OCI-LY1 (cell line): Measurements from ENCODE around the gene DMD.
A peak's percentile ranks its signal among the peaks of the same experiment; 100 is the strongest.

ENCODE experiments used
- H2AFZ ChIP-seq: fragments of 200-600 bp; sonication (generic), shearing (Covaris generic); 2 replicates; pipeline ENCODE4 v1.6.0; 2014; ENCODE audit warnings: antibody characterized with exemption, mild to moderate bottlenecking, low read length
- H3F3A ChIP-seq: fragments of 200-600 bp; sonication (generic), shearing (Covaris generic); 2 replicates; pipeline ENCODE4 v1.6.0; 2014; ENCODE audit warnings: mild to moderate bottlenecking, antibody characterized with exemption, low read length, moderate library complexity; ENCODE audit not compliant: insufficient read depth
- H3K27ac ChIP-seq: fragments of 200-600 bp; sonication (generic); 2 replicates; pipeline ENCODE4 v1.5.1; 2014; ENCODE audit warnings: low read length, mixed run types, mild to moderate bottlenecking, low read depth; ENCODE audit not compliant: poor library complexity, severe bottlenecking
- H3K27me3 ChIP-seq: fragments of 200-600 bp; sonication (generic); 2 replicates; pipeline ENCODE4 v1.6.0; 2014; ENCODE audit warnings: antibody characterized with exemption, mild to moderate bottlenecking, low read length, moderate library complexity; ENCODE audit not compliant: insufficient read depth
- H3K36me3 ChIP-seq: fragments of 200-600 bp; sonication (generic); 2 replicates; pipeline ENCODE4 v1.6.1; 2014; ENCODE audit warnings: mild to moderate bottlenecking, antibody characterized with exemption, low read length, moderate library complexity, mixed read lengths; ENCODE audit not compliant: insufficient read depth
- H3K4me1 ChIP-seq: fragments of 200-600 bp; sonication (generic); 2 replicates; pipeline ENCODE4 v1.5.1; 2014; ENCODE audit warnings: mild to moderate bottlenecking, low read length, moderate library complexity; ENCODE audit not compliant: insufficient read depth, severe bottlenecking
- H3K4me2 ChIP-seq: fragments of 200-600 bp; sonication (generic), shearing (Covaris generic); 2 replicates; pipeline ENCODE4 v1.6.1; 2014; ENCODE audit warnings: low read length
- H3K4me3 ChIP-seq: fragments of 200-600 bp; sonication (generic); 2 replicates; pipeline ENCODE4 v1.5.1; 2014; ENCODE audit warnings: low read length, low read depth, mild to moderate bottlenecking, mixed read lengths; ENCODE audit not compliant: poor library complexity, severe bottlenecking
- H3K79me2 ChIP-seq: fragments of 200-600 bp; shearing (Covaris generic); 2 replicates; pipeline ENCODE4 v1.6.1; 2016; ENCODE audit warnings: mixed run types, low read length, mixed read lengths; ENCODE audit not compliant: insufficient read depth
- H3K9ac ChIP-seq: fragments of 200-600 bp; sonication (generic), shearing (Covaris generic); 2 replicates; pipeline ENCODE4 v1.6.1; 2014; ENCODE audit warnings: mild to moderate bottlenecking, low read length, mixed read lengths
- H3K9me2 ChIP-seq: fragments of 200-600 bp; sonication (generic), shearing (Covaris generic); 2 replicates; pipeline ENCODE4 v1.6.1; 2014; ENCODE audit warnings: low read depth, mild to moderate bottlenecking, low read length, mixed read lengths
- H3K9me3 ChIP-seq: fragments of 200-600 bp; shearing (Covaris generic); 2 replicates; pipeline ENCODE4 v1.6.1; 2014; ENCODE audit warnings: low read length, mixed read lengths
- H4K20me1 ChIP-seq: fragments of 200-600 bp; sonication (generic), shearing (Covaris generic); 2 replicates; pipeline ENCODE4 v1.6.0; 2016; ENCODE audit warnings: mild to moderate bottlenecking, low read length; ENCODE audit not compliant: insufficient read depth
- EZH2 ChIP-seq: fragments of 200-600 bp; sonication (generic), shearing (Covaris generic); IDR thresholded peaks from 2 replicates; pipeline ENCODE4 v1.8.0; 2017; ENCODE audit warnings: borderline replicate concordance, mixed run types, mild to moderate bottlenecking, antibody characterized with exemption, low read length, moderate library complexity, mixed read lengths
- TF ChIP-seq, protein P1 (sequence below): fragments of 200-600 bp; sonication (generic), shearing (Covaris generic); IDR thresholded peaks from 2 replicates; pipeline ENCODE4 v1.5.1; 2017; ENCODE audit warnings: mild to moderate bottlenecking, antibody characterized with exemption, low read length, moderate library complexity, mixed read lengths

DMD gene

DNA sequence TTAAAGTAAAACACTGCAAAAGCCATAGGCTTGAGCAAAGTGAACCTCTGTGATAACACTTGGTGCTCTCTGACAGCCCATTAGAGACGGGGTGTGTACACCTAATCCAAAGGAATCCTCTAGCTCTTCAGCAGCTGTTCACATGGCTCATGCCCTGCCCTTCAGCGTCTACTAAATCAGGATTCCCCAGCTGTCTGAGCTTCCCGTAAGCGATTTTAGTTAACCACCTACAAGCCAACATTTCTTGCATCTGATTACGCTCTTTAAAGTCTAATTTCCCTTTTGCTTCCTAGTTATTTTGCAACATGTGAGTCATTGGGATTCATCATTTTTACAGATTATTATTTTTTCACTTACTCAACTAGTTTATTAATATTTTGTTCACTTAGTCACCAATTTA, 6.5 kb downstream of the DMD start:
- Histone ChIP-seq H3K9ac (peak overlapping the region; percentile 54), H3K36me3 (peaks cover 12% of the 10 kb centered on the region), H2AFZ (no peak overlapping the region), H3K4me1 (peaks cover 76% of the 10 kb centered on the region), H3K4me2 (peak overlapping the region; percentile 61), H3K9me3 (no peaks in the 10 kb centered on the region), H3K27ac (peak overlapping the region; percentile 88), H4K20me1 (no peaks in the 10 kb centered on the region), H3K79me2 (peaks cover 27% of the 10 kb centered on the region; the same call in 1 of the 2 replicates), H3K4me3 (peak overlapping the region; percentile 30), H3F3A (no peaks in the 10 kb centered on the region), H3K27me3 (no peaks in the 10 kb centered on the region), H3K9me2 (no peaks in the 10 kb centered on the region)
- TF ChIP-seq, protein P1, sequence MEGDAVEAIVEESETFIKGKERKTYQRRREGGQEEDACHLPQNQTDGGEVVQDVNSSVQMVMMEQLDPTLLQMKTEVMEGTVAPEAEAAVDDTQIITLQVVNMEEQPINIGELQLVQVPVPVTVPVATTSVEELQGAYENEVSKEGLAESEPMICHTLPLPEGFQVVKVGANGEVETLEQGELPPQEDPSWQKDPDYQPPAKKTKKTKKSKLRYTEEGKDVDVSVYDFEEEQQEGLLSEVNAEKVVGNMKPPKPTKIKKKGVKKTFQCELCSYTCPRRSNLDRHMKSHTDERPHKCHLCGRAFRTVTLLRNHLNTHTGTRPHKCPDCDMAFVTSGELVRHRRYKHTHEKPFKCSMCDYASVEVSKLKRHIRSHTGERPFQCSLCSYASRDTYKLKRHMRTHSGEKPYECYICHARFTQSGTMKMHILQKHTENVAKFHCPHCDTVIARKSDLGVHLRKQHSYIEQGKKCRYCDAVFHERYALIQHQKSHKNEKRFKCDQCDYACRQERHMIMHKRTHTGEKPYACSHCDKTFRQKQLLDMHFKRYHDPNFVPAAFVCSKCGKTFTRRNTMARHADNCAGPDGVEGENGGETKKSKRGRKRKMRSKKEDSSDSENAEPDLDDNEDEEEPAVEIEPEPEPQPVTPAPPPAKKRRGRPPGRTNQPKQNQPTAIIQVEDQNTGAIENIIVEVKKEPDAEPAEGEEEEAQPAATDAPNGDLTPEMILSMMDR = no peak
- no peak for TF ChIP-seq EZH2

DNA sequence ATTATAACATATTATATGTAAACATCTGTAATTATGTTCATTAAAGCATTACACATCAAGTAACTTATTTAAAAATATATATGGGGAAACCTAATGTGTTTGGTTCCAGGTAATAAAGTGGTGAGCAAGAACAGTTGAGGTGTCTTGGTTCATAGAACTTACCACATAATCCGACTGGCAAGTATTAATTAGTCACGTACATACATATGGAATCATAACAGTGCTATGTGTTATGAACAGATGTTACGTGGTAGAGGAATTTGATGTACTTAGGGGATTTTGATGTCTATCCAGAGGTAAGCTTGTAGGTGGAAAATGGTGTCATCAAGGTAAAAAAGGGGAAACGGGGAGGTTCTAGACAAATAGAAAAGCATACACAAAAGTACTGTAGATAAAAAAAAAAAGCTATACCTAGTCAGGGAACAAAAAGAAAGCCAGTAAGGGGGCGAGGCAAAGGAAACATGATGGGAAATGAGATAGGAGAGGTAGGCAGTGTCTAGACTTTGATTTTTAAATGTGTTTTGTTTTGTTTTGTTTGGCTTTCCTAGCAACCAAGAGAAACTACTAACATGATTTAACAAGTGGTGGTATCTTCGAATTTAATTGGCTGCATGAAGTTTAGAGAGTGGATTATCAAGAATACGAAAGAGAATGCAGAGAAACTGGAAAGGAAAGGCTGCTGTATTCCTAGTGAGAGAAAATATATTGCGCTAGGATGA, 12.6 kb downstream of the DMD start:
- Histone ChIP-seq H3K9me3 (no peaks in the 10 kb centered on the region), H3K4me1 (peaks cover 15% of the 10 kb centered on the region), H3K4me2 (no peak overlapping the region), H3K9me2 (no peaks in the 10 kb centered on the region), H3F3A (no peaks in the 10 kb centered on the region), H2AFZ (no peak overlapping the region), H3K79me2 (no peaks in the 10 kb centered on the region), H3K27ac (no peak overlapping the region), H3K27me3 (no peaks in the 10 kb centered on the region), H3K36me3 (peaks cover 22% of the 10 kb centered on the region), H3K4me3 (no peak overlapping the region), H4K20me1 (no peaks in the 10 kb centered on the region), H3K9ac (no peak overlapping the region)
- TF ChIP-seq EZH2 = no peak
- TF ChIP-seq, protein P1 = no peak

DNA sequence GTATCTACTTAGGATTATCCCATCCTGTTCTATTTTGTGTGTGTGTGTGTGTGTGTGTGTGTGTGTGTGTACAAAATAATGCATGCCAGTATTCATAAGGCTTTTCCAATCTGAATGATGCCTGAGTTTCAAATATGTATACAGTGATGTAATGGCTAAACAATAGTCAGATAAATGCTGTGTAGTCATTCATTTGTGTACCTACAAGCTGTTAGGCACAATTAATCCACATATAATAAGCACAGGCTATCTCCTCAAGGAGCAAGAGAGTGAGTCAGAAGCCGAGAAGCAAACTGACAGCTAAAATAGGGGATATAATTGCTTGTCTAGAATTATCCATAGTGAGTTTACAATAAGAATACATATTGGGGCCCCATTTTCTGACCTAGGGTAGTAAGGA, 15.7 kb downstream of the DMD start:
- H3K4me3 ChIP-seq = no peak overlapping the region
- H3K4me1 ChIP-seq = peaks cover 13% of the 10 kb centered on the region
- no peaks in the 10 kb centered on the region for H3K79me2 ChIP-seq
- no peak overlapping the region for H3K9ac ChIP-seq
- no peaks in the 10 kb centered on the region for H3K9me2 ChIP-seq
- H3K9me3 ChIP-seq = no peaks in the 10 kb centered on the region
- H3K4me2 ChIP-seq = no peak overlapping the region
- no peaks in the 10 kb centered on the region for H3K27me3 ChIP-seq
- no peaks in the 10 kb centered on the region for H4K20me1 ChIP-seq
- TF ChIP-seq, protein P1 = no peak
- TF ChIP-seq EZH2 = no peak
- peaks cover 19% of the 10 kb centered on the region for H3K36me3 ChIP-seq
- H3K27ac ChIP-seq = no peak overlapping the region
- no peaks in the 10 kb centered on the region for H3F3A ChIP-seq
- no peak overlapping the region for H2AFZ ChIP-seq
